Measurements from ENCODE around the gene NRXN2.

- TF ChIP-seq EP300 (IDR thresholded peaks at IDR 0.05) (no peak), CTCF (IDR thresholded peaks at IDR 0.05) (no peak), POLR2A (IDR thresholded peaks at IDR 0.05) (no peak), POLR2AphosphoS5 (IDR thresholded peaks at IDR 0.05) (no peak)
Observed at GRCh38 chr11:64568584-64569140, 154.3 kb downstream of the NRXN2 start.
